Left lung (tissue), 10 donors: ENCODE measurements around the gene HJURP. TPM values are rescaled to one million over a fixed set of nuclear protein-coding genes. Genes with fewer than 3 reads are reported as not detected.

Experiments used
- ATAC-seq: fragments of 200-7000 bp; cut with Tn5 transposase; one replicate; pipeline ENCODE4 v1.9.1; 2020; ENCODE audit warnings: moderate library complexity
- DNase-seq, 4 donors: peaks; one replicate each; pipeline ENCODE4 v3.0.0-alpha.2; 2013 to 2020
- H3K27ac ChIP-seq, 2 donors: fragments of 200-600 bp; sonication (generic) in 1 of 2; one replicate each; pipeline versions ENCODE4 v1.5.0 to v1.8.0; 2020 to 2021
- H3K27me3 ChIP-seq, 2 donors: fragments of 200-600 bp; sonication (generic) in 1 of 2; one replicate each; pipeline versions ENCODE4 v1.5.0 to v1.8.0; 2020 to 2021
- H3K36me3 ChIP-seq, 2 donors: fragments of 200-600 bp; sonication (generic) in 1 of 2; one replicate each; pipeline versions ENCODE4 v1.5.0 to v1.8.0; 2020 to 2021
- H3K4me1 ChIP-seq, 2 donors: fragments of 200-600 bp; one replicate each; pipeline ENCODE4 v1.8.0; 2021
- H3K4me3 ChIP-seq, 2 donors: fragments of 200-600 bp; sonication (generic) in 1 of 2; one replicate each; pipeline versions ENCODE4 v1.5.0 to v1.8.0; 2020 to 2021; ENCODE audit warnings: mild to moderate bottlenecking in 1 of 2
- H3K9me3 ChIP-seq, 2 donors: fragments of 200-600 bp; sonication (generic) in 1 of 2; one replicate each; pipeline versions ENCODE4 v1.5.0 to v1.8.0; 2020 to 2021
- CTCF ChIP-seq, 2 donors: fragments of 200-600 bp; sonication (generic) in 1 of 2; IDR thresholded peaks; one replicate each; pipeline versions ENCODE4 v1.5.0 to v1.8.0; 2021; ENCODE audit warnings: antibody characterized with exemption in 2 of 2
- intact Hi-C, 2 donors: fragments of 100-400 bp; cut with DNase I; formaldehyde crosslinking; loops; one replicate each; pipeline versions ENCODE4 v1.11.2 to v1.14.2; 2022
- polyA plus RNA-seq, 6 donors: library from polyadenylated mRNA; unstranded; fragments of 120-200 nt; gene quantifications; one replicate each; pipeline ENCODE4 v1.2.1, GENCODE V29; 2013; ENCODE audit not compliant: insufficient read length in 6 of 6
- total RNA-seq, 2 donors: library from RNA; stranded (reverse); fragmentation: NEBNext Ultra II Directional; extraction: Animal tissue kit (Norgen Biotek cat#: 25700); gene quantifications; one replicate each; pipeline ENCODE4 v1.2.1, GENCODE V29; 2021
- donor health status: DM: no; HTN: yes; CAD: no.
- donor health status: DM: no; HTN: no; CAD: no.

HJURP gene
- total and polyA plus RNA-seq, 8 donors: 1.8 to 38.8 (median 19.2) TPM

GRCh38 chr2:233832414-233832813 lies 21.9 kb downstream of the HJURP start:
- no peaks in the 10 kb centered on the region for H3K9me3 ChIP-seq
- H3K27ac ChIP-seq: no peak overlapping the region
- ATAC-seq (no peak), DNase-seq (no peak)
- no peaks in the 10 kb centered on the region for H3K27me3 ChIP-seq
- intact Hi-C loops: no loop called here
- no peak for TF ChIP-seq CTCF (IDR thresholded peaks at IDR 0.05)
- H3K36me3 ChIP-seq: peaks cover 0 to 14% of the 10 kb centered on the region in 2 donors
- H3K4me3 ChIP-seq: no peak overlapping the region
- H3K4me1 ChIP-seq: no peaks in the 10 kb centered on the region

- DNase-seq (no peak), ATAC-seq (no peak)
- H3K27me3 ChIP-seq: no peaks in the 10 kb centered on the region
- H3K4me3 ChIP-seq: no peak overlapping the region
- intact Hi-C loops: no loop called here
- no peaks in the 10 kb centered on the region for H3K4me1 ChIP-seq
- no peaks in the 10 kb centered on the region for H3K9me3 ChIP-seq
- no peak for TF ChIP-seq CTCF (IDR thresholded peaks at IDR 0.05)
- no peak overlapping the region for H3K27ac ChIP-seq
- H3K36me3 ChIP-seq: peaks cover 0 to 13% of the 10 kb centered on the region in 2 donors
Measured at GRCh38 chr2:233831861-233832260, 22.5 kb downstream of the HJURP start.

- Histone ChIP-seq H3K4me3 (no peak overlapping the region), H3K9me3 (no peaks in the 10 kb centered on the region), H3K4me1 (no peaks in the 10 kb centered on the region), H3K27ac (no peak overlapping the region), H3K27me3 (no peaks in the 10 kb centered on the region), H3K36me3 (peaks cover 0 to 6% of the 10 kb centered on the region in 2 donors)
- DNase-seq: no peak
- intact Hi-C loops: no loop called here
- no peak for ATAC-seq
- no peak for TF ChIP-seq CTCF (IDR thresholded peaks at IDR 0.05)
Measured at GRCh38 chr2:233831011-233831721, 23.2 kb downstream of the HJURP start.

GRCh38 chr2:233830111-233830802 lies 24.1 kb downstream of the HJURP start:
- Histone ChIP-seq H3K4me3 (no peak overlapping the region), H3K4me1 (no peaks in the 10 kb centered on the region), H3K27ac (no peak overlapping the region), H3K27me3 (no peaks in the 10 kb centered on the region), H3K9me3 (no peaks in the 10 kb centered on the region), H3K36me3 (no peaks in the 10 kb centered on the region)
- ATAC-seq (no peak), DNase-seq (no peak)
- intact Hi-C loops: no loop called here
- no peak for TF ChIP-seq CTCF (IDR thresholded peaks at IDR 0.05)
